ENCODE measurements around the gene CHKA.

The CHKA gene

DNA sequence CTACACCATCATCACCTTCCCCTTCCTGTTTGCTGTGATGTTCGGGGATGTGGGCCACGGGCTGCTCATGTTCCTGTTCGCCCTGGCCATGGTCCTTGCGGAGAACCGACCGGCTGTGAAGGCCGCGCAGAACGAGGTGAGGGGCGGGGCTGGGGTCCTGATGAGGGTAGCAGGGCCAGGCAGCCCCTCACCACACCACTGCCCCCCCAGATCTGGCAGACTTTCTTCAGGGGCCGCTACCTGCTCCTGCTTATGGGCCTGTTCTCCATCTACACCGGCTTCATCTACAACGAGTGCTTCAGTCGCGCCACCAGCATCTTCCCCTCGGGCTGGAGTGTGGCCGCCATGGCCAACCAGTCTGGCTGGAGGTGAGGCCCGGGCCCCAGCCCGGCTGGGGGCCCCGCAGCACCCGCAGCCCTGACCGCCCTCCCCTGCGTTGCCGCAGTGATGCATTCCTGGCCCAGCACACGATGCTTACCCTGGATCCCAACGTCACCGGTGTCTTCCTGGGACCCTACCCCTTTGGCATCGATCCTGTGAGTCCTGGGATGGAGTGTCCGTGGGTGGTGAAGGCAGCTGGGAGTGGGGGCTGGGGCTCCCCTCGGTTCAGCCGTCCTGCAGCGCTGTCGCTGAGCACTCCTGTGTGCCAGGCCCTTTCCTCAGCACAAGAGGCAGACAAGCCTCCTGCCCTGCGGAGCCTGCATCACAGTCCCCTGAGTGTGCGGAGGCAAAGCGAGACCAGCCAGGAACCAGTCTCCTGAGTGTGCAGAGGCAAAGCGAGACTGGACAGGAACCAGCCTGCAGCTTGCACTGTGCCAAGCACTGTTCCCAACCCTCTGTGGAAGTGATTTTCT is 73.5 kb downstream of the CHKA start:
- no peak for DNase-seq (ENCODE audit: low read depth in 4 of 4, low spot score in 1 of 4)

GRCh38 chr11:68044898-68045351 is 76.3 kb downstream of the CHKA start:
- no peak for DNase-seq (ENCODE audit: low read depth in 4 of 4, low spot score in 1 of 4)

DNA sequence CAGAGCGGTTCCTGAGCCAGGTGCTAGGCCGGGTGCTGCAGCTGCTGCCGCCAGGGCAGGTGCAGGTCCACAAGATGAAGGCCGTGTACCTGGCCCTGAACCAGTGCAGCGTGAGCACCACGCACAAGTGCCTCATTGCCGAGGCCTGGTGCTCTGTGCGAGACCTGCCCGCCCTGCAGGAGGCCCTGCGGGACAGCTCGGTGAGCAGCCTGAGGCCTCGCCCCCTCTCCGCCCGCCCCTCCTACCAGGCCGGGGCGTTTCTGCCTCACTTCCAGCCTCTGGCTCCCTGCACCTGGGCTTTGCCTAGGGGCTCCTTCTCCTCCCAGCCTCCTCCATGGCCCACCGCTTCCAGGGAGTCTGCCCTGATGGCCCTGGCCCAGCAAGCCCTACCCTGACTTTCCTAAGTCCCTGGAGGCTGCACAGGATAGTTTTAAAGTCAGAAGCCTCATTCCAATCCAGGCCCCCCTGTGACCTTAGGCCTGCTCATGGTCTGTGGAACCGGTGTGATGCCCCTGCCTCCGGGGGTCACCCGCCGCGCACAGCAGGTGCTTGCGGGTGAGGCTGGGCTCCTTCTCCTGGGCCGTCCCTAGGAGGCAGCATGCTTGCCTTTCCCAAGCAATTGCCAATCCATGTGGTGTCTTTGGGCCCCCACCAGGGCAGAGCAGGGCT is 76.9 kb downstream of the CHKA start:
- DNase-seq (ENCODE audit: low read depth in 4 of 4, low spot score in 1 of 4) = no peak

- DNase-seq (ENCODE audit: low read depth in 4 of 4, low spot score in 1 of 4) = no peak
These were observed 77.6 kb downstream of the CHKA start for GRCh38 chr11:68043349-68044144.

GRCh38 chr11:68043029-68043348 is 78.2 kb downstream of the CHKA start:
- no peak for DNase-seq (ENCODE audit: low read depth in 4 of 4, low spot score in 1 of 4)

- DNase-seq (ENCODE audit: low read depth in 4 of 4, low spot score in 1 of 4) = no peak
These were observed 78.8 kb downstream of the CHKA start for GRCh38 chr11:68042219-68043028.

GRCh38 chr11:68041617-68042218 is 79.5 kb downstream of the CHKA start:
- no peak for DNase-seq (ENCODE audit: low read depth in 4 of 4, low spot score in 1 of 4)

GRCh38 chr11:68040957-68041591 is 80.1 kb downstream of the CHKA start:
- DNase-seq (ENCODE audit: low read depth in 4 of 4, low spot score in 1 of 4) = no peak

DNA sequence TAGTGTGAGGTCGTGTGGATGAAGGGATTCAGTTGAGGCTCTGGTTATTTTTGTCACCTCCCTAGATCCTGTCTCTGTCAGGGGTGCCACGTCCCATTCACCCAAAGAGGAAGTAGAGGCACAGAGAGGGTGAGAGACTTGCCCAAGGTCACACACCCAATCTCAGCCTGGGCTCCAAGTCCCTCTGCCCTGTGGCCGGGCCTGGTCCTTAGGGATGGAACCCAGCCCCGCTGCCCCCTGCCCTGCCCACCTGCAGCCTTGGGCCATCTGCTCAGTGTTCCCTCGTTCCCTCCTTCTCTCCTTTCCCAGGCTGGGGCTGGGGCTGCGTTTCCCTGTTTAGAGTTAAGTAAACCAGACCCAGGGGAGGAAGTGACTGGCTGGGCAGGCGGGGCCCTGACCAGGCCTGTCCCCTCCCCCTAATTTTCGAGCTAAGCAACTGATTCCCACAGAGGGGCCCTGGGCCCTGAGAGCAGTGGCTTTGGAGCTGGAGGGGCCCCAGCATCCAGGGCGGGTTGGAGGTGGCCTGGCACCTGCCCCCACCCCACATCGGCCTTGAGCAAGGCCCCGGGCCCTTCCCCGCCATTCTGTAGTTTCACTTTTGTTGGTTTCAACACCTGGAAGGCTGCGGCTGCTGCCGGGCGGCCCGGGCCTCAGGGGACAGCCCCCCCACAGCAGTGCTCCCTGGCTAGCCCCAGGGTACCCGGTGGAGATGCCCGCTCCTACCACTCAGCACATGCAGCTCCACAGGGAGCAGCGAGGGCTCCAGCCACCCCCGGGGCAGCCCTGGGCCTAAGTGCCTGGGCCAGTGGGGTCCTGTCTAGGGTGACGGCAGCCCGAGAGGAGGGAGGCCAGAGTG is 80.9 kb downstream of the CHKA start:
- peak in 1 of 4 experiments; percentile 37 for DNase-seq (ENCODE audit: low read depth in 4 of 4, low spot score in 1 of 4)

GRCh38 chr11:68039526-68040086 is 81.6 kb downstream of the CHKA start:
- no peak for DNase-seq (ENCODE audit: low read depth in 4 of 4, low spot score in 1 of 4)

GRCh38 chr11:68038718-68039525 is 82.3 kb downstream of the CHKA start, which contains the start of gene TCIRG1:
TCIRG1 (plus strand) TSS chr11:68039025; CDS start chr11:68041272, 2,247 bp downstream.
- DNase-seq (ENCODE audit: low read depth in 4 of 4, low spot score in 1 of 4) = peak in 2 of 4 experiments; percentile 49 to 67

DNA sequence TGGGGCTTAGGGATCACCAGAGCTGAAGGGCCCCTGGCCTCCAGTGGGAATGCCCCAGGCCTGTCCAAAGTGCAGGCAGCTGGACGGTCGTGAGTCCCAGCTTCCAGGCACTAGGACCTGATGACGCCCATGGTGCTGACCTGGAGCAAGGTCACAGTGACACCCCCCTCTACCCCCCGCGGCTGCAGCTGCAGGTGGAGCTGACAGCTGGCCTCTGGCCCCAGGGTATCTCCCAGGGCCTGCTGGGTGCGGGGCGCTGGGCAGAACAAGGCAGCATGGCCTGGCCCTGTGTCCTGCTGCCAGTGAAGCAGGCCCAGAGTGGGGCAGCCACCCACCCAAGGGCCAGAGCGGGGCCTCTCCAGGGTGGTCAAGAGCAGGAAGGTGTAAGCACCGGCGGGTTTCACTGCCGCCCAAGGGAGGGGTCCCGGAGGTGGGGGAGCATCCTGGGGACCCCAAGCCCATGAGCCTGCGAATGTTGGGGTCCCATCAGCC is 82.9 kb downstream of the CHKA start:
- DNase-seq (ENCODE audit: low read depth in 4 of 4, low spot score in 1 of 4) = no peak

- DNase-seq (ENCODE audit: low read depth in 4 of 4, low spot score in 1 of 4) = no peak
These were observed 83.6 kb downstream of the CHKA start for GRCh38 chr11:68037411-68038225.

GRCh38 chr11:68036717-68037239 is 84.4 kb downstream of the CHKA start:
- no peak for DNase-seq (ENCODE audit: low read depth in 4 of 4, low spot score in 1 of 4)

- no peak for DNase-seq (ENCODE audit: low read depth in 4 of 4, low spot score in 1 of 4)
These were observed 85.0 kb downstream of the CHKA start for GRCh38 chr11:68036141-68036716.

GRCh38 chr11:68035266-68035876 is 85.8 kb downstream of the CHKA start:
- DNase-seq (ENCODE audit: low read depth in 4 of 4, low spot score in 1 of 4) = no peak
